Liver (tissue), 9 donors: ENCODE results near the gene RBM38. TPM values are rescaled to one million over a fixed set of nuclear protein-coding genes. Genes with fewer than 3 reads are reported as not detected.

Experiments used
- DNase-seq: peaks from one replicate; pipeline ENCODE4 v3.0.0-alpha.2; 2017; ENCODE audit warnings: low spot score
- H3K27ac ChIP-seq, 2 donors: one replicate each; pipeline ENCODE4 v1.7.0; 2013; ENCODE audit warnings: inconsistent platforms in 2 of 2, low read length in 2 of 2, control low read depth in 1 of 2, low read depth in 1 of 2, mild to moderate bottlenecking in 1 of 2
- H3K27me3 ChIP-seq, 4 donors: one replicate each; pipeline versions ENCODE4 v1.6.1 to v1.7.0; 2013; ENCODE audit warnings: low read length in 3 of 4, inconsistent platforms in 1 of 4, mild to moderate bottlenecking in 1 of 4, moderate library complexity in 1 of 4; ENCODE audit not compliant: control insufficient read depth in 4 of 4, insufficient read depth in 4 of 4
- H3K36me3 ChIP-seq, 4 donors: one replicate each; pipeline versions ENCODE4 v1.6.1 to v1.7.0; 2013; ENCODE audit warnings: low read length in 3 of 4, mild to moderate bottlenecking in 3 of 4, low read depth in 1 of 4, moderate library complexity in 1 of 4; ENCODE audit not compliant: control insufficient read depth in 4 of 4, insufficient read depth in 3 of 4
- H3K4me1 ChIP-seq, 4 donors: one replicate each; pipeline versions ENCODE4 v1.6.1 to v1.7.0; 2013; ENCODE audit warnings: low read length in 3 of 4, mild to moderate bottlenecking in 3 of 4, moderate library complexity in 1 of 4; ENCODE audit not compliant: control insufficient read depth in 4 of 4, insufficient read depth in 4 of 4
- H3K4me3 ChIP-seq, 3 donors: one replicate each; pipeline versions ENCODE4 v1.6.1 to v1.7.0; 2013; ENCODE audit warnings: low read length in 3 of 3, control low read depth in 1 of 3, low read depth in 1 of 3, mild to moderate bottlenecking in 1 of 3
- H3K9ac ChIP-seq, 2 donors: one replicate each; pipeline ENCODE4 v1.7.0; 2013; ENCODE audit warnings: low read length in 2 of 2, mild to moderate bottlenecking in 2 of 2, moderate library complexity in 2 of 2, control low read depth in 1 of 2, low read depth in 1 of 2
- H3K9me3 ChIP-seq, 4 donors: one replicate each; pipeline versions ENCODE4 v1.6.1 to v1.7.0; 2013; ENCODE audit warnings: low read length in 3 of 4; ENCODE audit not compliant: control insufficient read depth in 4 of 4
- ATF3 ChIP-seq: IDR thresholded peaks from 2 replicates; pipeline ENCODE4 v1.6.1; 2016; ENCODE audit warnings: antibody characterized with exemption
- CTCF ChIP-seq: fragments of 150-350 bp; IDR thresholded peaks from 2 replicates; pipeline ENCODE4 v1.5.1; 2017; ENCODE audit warnings: improper control_type of control experiment, low read depth, low read length; ENCODE audit not compliant: missing input control
- EGR1 ChIP-seq, 2 donors: IDR thresholded peaks; 2 replicates each; pipeline ENCODE4 v1.6.1; 2016 to 2018; ENCODE audit warnings: antibody characterized with exemption in 2 of 2, low read depth in 2 of 2
- FOXA1 ChIP-seq: IDR thresholded peaks from 2 replicates; pipeline ENCODE4 v1.6.1; 2016; ENCODE audit warnings: antibody characterized with exemption
- FOXA2 ChIP-seq: IDR thresholded peaks from 2 replicates; pipeline ENCODE4 v1.6.1; 2016; ENCODE audit warnings: antibody characterized with exemption
- GABPA ChIP-seq, 2 donors: IDR thresholded peaks in 1 of 2; conservative IDR thresholded peaks in 1 of 2; 2 replicates each; pipeline ENCODE4 v1.6.1; 2016; ENCODE audit warnings: antibody characterized with exemption in 2 of 2, mild to moderate bottlenecking in 1 of 2, moderate library complexity in 1 of 2
- HNF4A ChIP-seq, 2 donors: conservative IDR thresholded peaks; 2 replicates each; pipeline ENCODE4 v1.6.1; 2016; ENCODE audit warnings: antibody characterized with exemption in 2 of 2, mild to moderate bottlenecking in 2 of 2
- HNF4G ChIP-seq: IDR thresholded peaks from 2 replicates; pipeline ENCODE4 v1.6.1; 2016; ENCODE audit warnings: antibody characterized with exemption
- JUND ChIP-seq, 2 donors: IDR thresholded peaks; 2 replicates each; pipeline ENCODE4 v1.6.1; 2016; ENCODE audit warnings: antibody characterized with exemption in 2 of 2
- MAX ChIP-seq: IDR thresholded peaks from 2 replicates; pipeline ENCODE4 v1.6.1; 2016; ENCODE audit warnings: antibody characterized with exemption
- NR2F2 ChIP-seq: IDR thresholded peaks from 2 replicates; pipeline ENCODE4 v1.6.1; 2016; ENCODE audit warnings: antibody characterized with exemption
- RAD21 ChIP-seq, 2 donors: IDR thresholded peaks; 2 replicates each; pipeline ENCODE4 v1.6.1; 2016; ENCODE audit warnings: antibody characterized with exemption in 2 of 2, mild to moderate bottlenecking in 2 of 2
- REST ChIP-seq: IDR thresholded peaks from 2 replicates; pipeline ENCODE4 v1.6.1; 2016; ENCODE audit warnings: antibody characterized with exemption, mild to moderate bottlenecking
- RXRA ChIP-seq, 2 donors: IDR thresholded peaks; 2 replicates each; pipeline ENCODE4 v1.6.1; 2017 to 2018; ENCODE audit warnings: antibody characterized with exemption in 2 of 2, mild to moderate bottlenecking in 1 of 2
- SP1 ChIP-seq: IDR thresholded peaks from 2 replicates; pipeline ENCODE4 v1.6.1; 2018; ENCODE audit warnings: antibody characterized with exemption, mild to moderate bottlenecking
- TAF1 ChIP-seq: conservative IDR thresholded peaks from 2 replicates; pipeline ENCODE4 v1.6.1; 2016; ENCODE audit warnings: antibody characterized with exemption, mild to moderate bottlenecking
- YY1 ChIP-seq: IDR thresholded peaks from 2 replicates; pipeline ENCODE4 v1.6.1; 2016; ENCODE audit warnings: antibody characterized with exemption, mild to moderate bottlenecking
- ZBTB33 ChIP-seq: IDR thresholded peaks from 2 replicates; pipeline ENCODE4 v1.6.1; 2016; ENCODE audit warnings: antibody characterized with exemption
- WGBS: extraction: QIAGEN DNeasy Blood & Tissue Kit; methylation state at CpG from one replicate; pipeline ENCODE4 v1.1.7; 2013; 5-methylcytosine and 5-hydroxymethylcytosine counted together
- polyA plus RNA-seq, 2 donors: library from polyadenylated mRNA; stranded (reverse) in 1 of 2; unstranded in 1 of 2; fragments of 200-250 nt in 1 of 2; fragments of >200 nt in 1 of 2; fragmentation: Nextera tagmentation in 1 of 2; extraction: Ambion mirVana in 1 of 2; gene quantifications; one replicate each; pipeline versions ENCODE4 v1.2.1 to v1.2.3, GENCODE V29; 2013 to 2015
- total RNA-seq, 2 donors: library from RNA; depleted of rRNA; stranded (reverse); fragments of >200 nt; gene quantifications; one replicate each; pipeline ENCODE4 v1.2.3, GENCODE V29; 2014
- donor health status: healthy.
- donor health status: healthy.
- donor health status: healthy.
- donor health status: healthy.
- donor health status: healthy.

The RBM38 gene
- total and polyA plus RNA-seq, 4 donors = 1.4 to 258 (median 6.0) TPM

GRCh38 chr20:57426271-57426689 is 35.1 kb downstream of the RBM38 start:
- no peak for TF ChIP-seq MAX
- no peak for TF ChIP-seq YY1
- TF ChIP-seq ZBTB33 = no peak
- TF ChIP-seq EGR1 (IDR thresholded peaks at IDR 0.05; ENCODE audit: low read depth in 2 of 2) = no peak
- TF ChIP-seq ATF3 = no peak
- no peak for TF ChIP-seq HNF4G
- TF ChIP-seq HNF4A (conservative IDR thresholded peaks at IDR 0.05) = no peak
- no peak for TF ChIP-seq FOXA1
- TF ChIP-seq RAD21 (IDR thresholded peaks at IDR 0.05) = no peak
- no peak for TF ChIP-seq CTCF
- no peak for TF ChIP-seq SP1
- no peak for TF ChIP-seq GABPA (IDR thresholded peaks at IDR 0.05 in 1 of 2, conservative IDR thresholded peaks at IDR 0.05 in 1 of 2)
- TF ChIP-seq NR2F2 = no peak
- no peak for TF ChIP-seq JUND (IDR thresholded peaks at IDR 0.05)
- no peak for TF ChIP-seq FOXA2
- TF ChIP-seq TAF1 = no peak
- no peak for TF ChIP-seq REST
- no peak for TF ChIP-seq RXRA (IDR thresholded peaks at IDR 0.05)

More at GRCh38 chr20:57426271-57426689, 35.1 kb downstream of the RBM38 start:
- Histone ChIP-seq H3K27ac (no peak overlapping the region), H3K9me3 (no peaks in the 10 kb centered on the region), H3K27me3 (no peaks in the 10 kb centered on the region), H3K4me3 (no peak overlapping the region), H3K9ac (no peak overlapping the region), H3K36me3 (no peaks in the 10 kb centered on the region), H3K4me1 (peaks cover 6 to 44% (median 23%) of the 10 kb centered on the region in 4 donors)
- no peak for DNase-seq
- WGBS = 90% methylated on average over 13 of the region's 13 CpGs
